ENCODE data around the gene CWC27. TPM values are rescaled to one million over a fixed set of nuclear protein-coding genes. Genes with fewer than 3 reads are reported as not detected.

Gene CWC27
- total RNA-seq, 1 donor from 2014 or later: 19.2 TPM

GRCh38 chr5:64786372-64786771 is 17.6 kb downstream of the CWC27 start:
- DNase-seq (ENCODE audit: extremely low spot score in 2 of 2): no peak
- Histone ChIP-seq H3K9me3 (no peaks in the 10 kb centered on the region), H3K4me3 (no peak overlapping the region), H3K36me3 (no peaks in the 10 kb centered on the region), H3K4me1 (no peaks in the 10 kb centered on the region), H3K27me3 (no peaks in the 10 kb centered on the region), H3K27ac (no peak overlapping the region)
- TF ChIP-seq POLR2A (IDR thresholded peaks at IDR 0.05) (no peak), POLR2AphosphoS5 (IDR thresholded peaks at IDR 0.05; ENCODE audit: insufficient read depth in 1 of 2, low read depth in 1 of 2) (no peak), CTCF (IDR thresholded peaks at IDR 0.05) (no peak)
- intact Hi-C loops (cut with DNase I): no loop called here

GRCh38 chr5:64788156-64788555 is 19.4 kb downstream of the CWC27 start:
- DNase-seq (ENCODE audit: extremely low spot score in 2 of 2): no peak
- Histone ChIP-seq H3K36me3 (no peaks in the 10 kb centered on the region), H3K9me3 (no peaks in the 10 kb centered on the region), H3K27ac (no peak overlapping the region), H3K27me3 (no peaks in the 10 kb centered on the region), H3K4me1 (no peaks in the 10 kb centered on the region), H3K4me3 (no peak overlapping the region)
- intact Hi-C loops (cut with DNase I): no loop called here
- TF ChIP-seq POLR2A (IDR thresholded peaks at IDR 0.05): no peak

GRCh38 chr5:64789457-64789856 is 20.7 kb downstream of the CWC27 start:
- TF ChIP-seq POLR2AphosphoS5 (IDR thresholded peaks at IDR 0.05; ENCODE audit: insufficient read depth in 1 of 2, low read depth in 1 of 2): no peak
- no peak for TF ChIP-seq CTCF (IDR thresholded peaks at IDR 0.05)
- no peak for TF ChIP-seq POLR2A (IDR thresholded peaks at IDR 0.05)
- H3K9me3 ChIP-seq: no peaks in the 10 kb centered on the region
- H3K36me3 ChIP-seq: no peaks in the 10 kb centered on the region
- no peaks in the 10 kb centered on the region for H3K27me3 ChIP-seq
- no peak overlapping the region for H3K27ac ChIP-seq
- no peaks in the 10 kb centered on the region for H3K4me1 ChIP-seq
- no peak for DNase-seq (ENCODE audit: extremely low spot score in 2 of 2)
- intact Hi-C loops (cut with DNase I): no loop called here
- H3K4me3 ChIP-seq: no peak overlapping the region

GRCh38 chr5:64790210-64790609 is 21.5 kb downstream of the CWC27 start:
- Histone ChIP-seq H3K4me1 (no peaks in the 10 kb centered on the region), H3K27me3 (no peaks in the 10 kb centered on the region), H3K9me3 (no peaks in the 10 kb centered on the region), H3K27ac (no peak overlapping the region), H3K36me3 (no peaks in the 10 kb centered on the region), H3K4me3 (no peak overlapping the region)
- intact Hi-C loops (cut with DNase I): no loop called here
- TF ChIP-seq CTCF (IDR thresholded peaks at IDR 0.05) (no peak), POLR2AphosphoS5 (IDR thresholded peaks at IDR 0.05; ENCODE audit: insufficient read depth in 1 of 2, low read depth in 1 of 2) (no peak), POLR2A (IDR thresholded peaks at IDR 0.05) (no peak)
- DNase-seq (ENCODE audit: extremely low spot score in 2 of 2): no peak

GRCh38 chr5:64792469-64792868 is 23.7 kb downstream of the CWC27 start:
- Histone ChIP-seq H3K4me1 (no peaks in the 10 kb centered on the region), H3K4me3 (no peak overlapping the region), H3K27ac (no peak overlapping the region), H3K9me3 (no peaks in the 10 kb centered on the region), H3K27me3 (no peaks in the 10 kb centered on the region), H3K36me3 (no peaks in the 10 kb centered on the region)
- intact Hi-C loops (cut with DNase I): no loop called here
- no peak for DNase-seq (ENCODE audit: extremely low spot score in 2 of 2)
- no peak for TF ChIP-seq CTCF (IDR thresholded peaks at IDR 0.05)
- no peak for TF ChIP-seq POLR2A (IDR thresholded peaks at IDR 0.05)
- TF ChIP-seq POLR2AphosphoS5 (IDR thresholded peaks at IDR 0.05; ENCODE audit: insufficient read depth in 1 of 2, low read depth in 1 of 2): no peak

All from vagina (tissue), 2 donors.